ENCODE results near the gene MUSK.
"Not testable (repeated sequence)": the region's sequence is repeated elsewhere in the genome, so short reads cannot be mapped to it uniquely, and the experiment has no call there.

Gene MUSK

DNA sequence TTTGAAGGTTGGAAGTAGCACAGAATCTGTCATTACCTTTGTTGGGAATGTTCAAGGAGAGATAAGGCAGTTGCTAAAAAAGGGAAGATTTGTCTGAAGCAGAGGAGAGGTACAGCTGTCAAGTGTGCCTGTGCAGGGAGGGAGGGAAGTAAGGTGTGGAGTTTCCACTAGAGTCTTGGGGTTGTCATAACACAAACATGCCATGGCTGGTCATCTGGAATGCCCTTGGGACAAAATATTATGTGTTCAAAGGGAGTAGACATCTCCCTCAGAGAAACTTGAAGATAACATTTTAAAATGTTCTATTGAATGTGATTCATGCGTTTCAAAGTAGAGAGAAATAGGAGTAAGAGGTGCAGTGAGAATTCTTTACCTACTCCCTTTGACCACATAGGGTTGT lies 95.0 kb downstream of the MUSK start:
- no peak for DNase-seq

- DNase-seq = no peak
Observed at GRCh38 chr9:110764006-110764405, 95.4 kb downstream of the MUSK start.

DNA sequence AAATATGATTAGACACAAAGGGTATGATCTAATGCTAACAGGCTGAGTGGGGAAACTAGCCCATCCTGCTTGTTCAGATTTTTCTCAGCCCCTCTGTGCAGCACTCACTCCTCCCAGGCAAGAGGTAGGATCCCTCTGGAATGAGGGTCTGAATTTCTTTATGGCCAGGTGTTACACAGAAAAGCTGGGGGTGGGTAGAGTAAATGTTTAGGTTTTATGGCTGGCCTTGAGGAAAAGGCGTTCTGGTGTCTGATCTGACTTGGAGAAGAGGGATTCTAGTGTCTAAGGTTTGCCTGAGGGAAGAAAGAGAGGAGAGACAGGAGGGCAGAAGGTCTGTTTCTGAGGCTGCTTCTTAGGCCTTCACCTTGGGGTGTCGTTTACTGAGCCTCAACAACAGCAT lies 97.3 kb downstream of the MUSK start:
- no peak for DNase-seq

DNA sequence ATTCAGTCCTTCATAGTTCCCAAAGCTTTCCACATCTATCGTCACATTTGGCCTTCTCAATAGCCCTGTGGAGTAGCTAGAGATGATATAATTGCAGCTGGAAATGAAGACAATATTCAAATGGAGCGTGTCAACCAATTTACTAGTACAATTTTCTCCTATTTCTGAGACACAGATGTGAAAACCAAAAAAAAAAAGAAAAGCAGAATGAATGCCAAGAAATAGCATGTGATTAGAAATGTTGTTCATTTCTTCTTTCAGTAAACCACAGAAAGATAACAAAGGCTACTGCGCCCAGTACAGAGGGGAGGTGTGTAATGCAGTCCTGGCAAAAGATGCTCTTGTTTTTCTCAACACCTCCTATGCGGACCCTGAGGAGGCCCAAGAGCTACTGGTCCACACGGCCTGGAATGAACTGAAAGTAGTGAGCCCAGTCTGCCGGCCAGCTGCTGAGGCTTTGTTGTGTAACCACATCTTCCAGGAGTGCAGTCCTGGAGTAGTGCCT lies 99.0 kb downstream of the MUSK start:
- no peak for DNase-seq

DNA sequence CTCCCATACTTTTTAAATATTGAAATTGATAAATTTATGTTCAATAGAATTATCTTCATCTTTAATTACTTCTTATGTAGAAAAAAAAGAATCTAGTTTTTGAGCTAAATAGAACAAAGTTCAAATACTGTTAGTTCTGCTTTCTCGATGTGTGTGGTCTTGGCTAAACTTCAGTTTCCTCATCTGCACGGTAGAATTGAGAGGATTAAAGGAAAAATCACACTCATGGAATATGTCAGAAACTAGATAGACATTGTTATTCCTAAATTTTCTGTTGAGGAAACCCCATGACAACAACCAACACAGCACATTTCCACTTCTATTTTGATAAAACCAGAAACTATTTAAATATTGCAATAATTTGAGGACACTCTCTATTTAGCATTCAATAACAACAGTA lies 100.3 kb downstream of the MUSK start:
- DNase-seq = peak; percentile 6 to 53 (median 28)

GRCh38 chr9:110769667-110770066 lies 101.1 kb downstream of the MUSK start:
- DNase-seq = no peak

GRCh38 chr9:110775724-110776123 lies 107.1 kb downstream of the MUSK start:
- no peak for DNase-seq

- DNase-seq = no peak
Observed at GRCh38 chr9:110776221-110776620, 107.6 kb downstream of the MUSK start.

DNA sequence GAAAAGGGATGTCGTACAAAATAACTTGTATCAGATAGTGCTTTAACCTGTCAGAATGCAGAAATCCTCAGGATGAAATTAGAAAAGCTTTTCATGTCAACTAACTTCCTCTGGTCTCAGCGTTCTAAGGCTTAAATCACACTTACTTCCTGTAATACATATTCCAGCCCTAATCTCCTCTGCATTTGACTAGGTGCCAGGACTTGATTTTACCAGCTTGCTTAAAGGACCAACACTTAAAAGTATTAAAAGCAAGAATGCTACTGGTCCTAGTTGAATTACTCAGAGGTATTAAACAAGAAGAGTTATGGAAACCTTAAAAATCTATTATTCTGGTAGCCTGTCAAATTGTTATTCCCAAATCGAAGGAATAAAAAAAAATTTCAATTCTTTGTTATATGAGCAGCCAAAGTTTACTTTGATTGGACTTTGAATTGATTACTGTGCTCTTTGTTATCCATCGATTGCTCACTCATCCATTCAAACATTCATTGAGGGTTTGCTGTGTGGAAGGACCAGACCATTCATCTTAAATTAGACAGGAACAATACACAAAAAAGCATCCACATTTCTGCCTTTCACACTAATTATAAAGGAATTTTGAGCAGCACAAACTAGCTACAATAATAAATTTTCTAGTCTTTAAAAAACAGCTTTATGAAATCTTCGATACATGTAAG lies 108.7 kb downstream of the MUSK start:
- peak; percentile 11 to 49 (median 36) for DNase-seq

- DNase-seq = no peak
Observed at GRCh38 chr9:110777876-110778215, 109.3 kb downstream of the MUSK start.

- DNase-seq = no peak
Observed at GRCh38 chr9:110782701-110783100, 114.1 kb downstream of the MUSK start.

DNA sequence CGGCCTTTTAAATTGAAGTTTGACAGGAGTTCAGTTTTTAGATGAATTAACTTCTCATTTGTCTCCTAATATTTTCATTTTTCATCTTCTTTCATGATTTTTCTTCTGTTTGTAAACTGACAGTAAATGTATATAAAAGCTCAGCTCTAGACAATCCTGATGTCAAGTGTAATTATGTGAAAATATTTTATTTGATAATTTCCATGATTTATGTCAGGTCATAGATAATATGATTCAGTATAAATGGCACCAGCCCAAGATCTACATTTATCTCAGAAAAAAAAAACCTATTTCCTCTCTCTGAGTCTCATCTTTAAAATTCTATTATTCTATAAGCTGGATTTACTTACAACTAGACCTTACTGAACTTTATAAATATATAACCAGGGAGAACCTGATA lies 115.7 kb downstream of the MUSK start:
- no peak for DNase-seq

DNA sequence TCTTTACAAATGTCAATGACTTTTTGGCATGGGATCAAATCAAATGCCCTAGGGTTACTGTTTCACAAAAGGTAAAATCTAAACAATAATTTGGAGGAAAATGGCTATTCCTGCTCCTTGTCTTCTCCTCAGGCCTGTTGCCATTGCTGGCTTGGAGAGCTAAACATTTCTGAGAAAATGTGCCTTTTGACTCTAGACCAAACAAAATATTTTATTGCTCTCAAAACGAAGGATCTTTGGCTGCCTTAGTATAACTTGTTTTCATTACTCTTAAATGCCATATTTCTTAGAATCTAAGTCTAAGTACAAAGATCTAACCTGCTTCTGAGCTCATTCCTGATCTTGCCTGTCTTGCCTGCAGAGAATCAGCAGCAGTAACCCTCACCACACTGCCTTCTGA lies 116.6 kb downstream of the MUSK start:
- DNase-seq = no peak

DNA sequence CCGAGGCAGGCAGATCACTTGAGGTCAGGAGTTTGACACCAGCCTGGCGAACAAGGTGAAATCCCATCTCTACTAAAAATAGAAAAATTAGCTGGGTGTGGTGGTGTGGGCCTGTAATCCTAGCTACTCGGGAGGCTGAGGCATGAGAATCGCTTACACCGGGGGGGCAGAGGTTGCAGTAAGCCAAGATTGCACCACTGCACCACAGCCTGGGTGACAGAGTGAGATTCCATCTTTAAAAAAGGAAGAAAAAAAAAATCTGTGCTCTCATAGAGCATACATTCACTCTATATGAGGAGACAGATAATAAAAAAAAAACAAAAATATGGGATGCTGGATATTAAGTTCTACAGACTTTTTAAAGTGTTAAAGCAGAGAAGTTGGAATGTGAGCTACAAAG lies 119.8 kb downstream of the MUSK start:
- DNase-seq = not testable (repeated sequence)

GRCh38 chr9:110788871-110789270 lies 120.3 kb downstream of the MUSK start:
- no peak for DNase-seq

- no peak for DNase-seq
Observed at GRCh38 chr9:110797611-110798010, 129.0 kb downstream of the MUSK start.

DNA sequence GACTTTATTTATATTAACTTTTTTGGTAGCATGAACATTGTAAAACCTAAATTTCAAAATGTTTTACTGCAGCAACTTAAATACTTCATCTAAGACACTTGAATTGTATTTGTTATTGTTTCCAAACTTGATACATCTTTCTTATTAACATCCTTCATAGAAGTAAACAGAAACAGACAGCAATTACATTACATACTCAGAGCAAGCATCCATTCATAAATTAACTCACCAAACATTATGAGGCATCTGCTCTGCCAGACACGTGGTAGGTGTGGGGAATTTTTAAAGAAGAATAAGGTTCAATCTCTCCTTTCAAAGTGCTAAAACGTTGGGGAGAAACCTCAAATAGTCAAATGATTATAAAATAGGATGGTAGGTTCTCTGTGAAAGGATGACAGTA lies 130.8 kb downstream of the MUSK start:
- DNase-seq = no peak

GRCh38 chr9:110801426-110801825 lies 132.8 kb downstream of the MUSK start:
- DNase-seq = peak in 3 of 4 experiments; percentile 22 to 56 (median 43)

- DNase-seq = peak; percentile 44 to 86 (median 80)
Observed at GRCh38 chr9:110802416-110803035, 133.9 kb downstream of the MUSK start.

- DNase-seq = no peak
Observed at GRCh38 chr9:110807956-110808598, 139.5 kb downstream of the MUSK start.

GRCh38 chr9:110808599-110808980 lies 140.0 kb downstream of the MUSK start:
- no peak for DNase-seq

GRCh38 chr9:110809038-110809595 lies 140.5 kb downstream of the MUSK start:
- DNase-seq = no peak

DNA sequence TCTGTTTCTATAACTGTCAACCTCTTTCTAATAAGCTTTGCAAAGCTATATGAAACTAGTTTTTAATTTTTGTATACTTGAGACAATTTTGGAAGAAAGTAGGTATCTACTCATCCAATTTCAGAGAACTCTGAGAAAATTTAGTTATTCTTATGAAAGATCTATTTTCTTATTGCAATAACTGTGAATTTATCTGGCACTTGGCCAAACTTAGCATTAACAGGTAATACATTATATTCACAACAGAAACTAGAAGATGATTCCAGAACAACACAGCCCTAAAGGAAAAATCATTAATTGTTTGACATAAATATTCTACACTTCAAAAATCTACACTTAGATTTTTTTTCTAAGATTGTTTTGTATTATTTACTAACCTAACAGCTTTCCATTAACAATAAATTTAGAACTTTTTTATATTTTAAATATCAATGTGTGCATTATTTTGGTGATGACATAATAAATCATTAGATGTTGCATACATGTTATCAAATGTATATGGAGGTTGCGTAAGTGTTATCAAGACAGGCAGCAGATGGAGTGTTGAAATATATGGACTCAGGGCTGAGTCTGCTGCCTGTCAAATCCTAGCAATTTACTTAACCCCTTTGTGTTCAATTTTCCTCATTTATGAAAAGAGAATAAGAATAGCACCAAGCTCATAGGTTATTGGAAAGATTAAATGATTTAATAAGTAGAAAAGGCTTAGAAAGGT lies 141.8 kb downstream of the MUSK start:
- DNase-seq = no peak
